Common myeloid progenitor, CD34-positive (primary cell): ENCODE results near the gene PRRC2C.

ENCODE experiments used
- CTCF ChIA-PET: fragments of 350-600 bp; sonication (Branson Sonifier 250); formaldehyde crosslinking; loops from one replicate; lab custom pipeline; 2021; ENCODE audit warnings: antibody characterized with exemption; lab: Charles Lee
- POLR2A ChIA-PET: fragments of 350-600 bp; sonication (Branson Sonifier 250); formaldehyde crosslinking; loops from one replicate; lab custom pipeline; 2021; ENCODE audit warnings: antibody characterized with exemption; lab: Charles Lee
- DNase-seq, 3 donors: peaks; one replicate each; pipeline versions ENCODE4 v3.0.0 to v3.0.0-alpha.2; 2013
- H3K27ac ChIP-seq, 2 experiments: 1 replicate in 1 of 2; 2 replicates in 1 of 2; pipeline ENCODE4 v1.7.0; 2013; ENCODE audit warnings: inconsistent platforms in 2 of 2, low read length in 2 of 2, mild to moderate bottlenecking in 2 of 2, low read depth in 1 of 2, moderate library complexity in 1 of 2; ENCODE audit not compliant: severe bottlenecking in 2 of 2, insufficient read depth in 1 of 2, poor library complexity in 1 of 2
- H3K27me3 ChIP-seq, 5 experiments: replicated peaks in 2 of 5; 1 replicate in 3 of 5; 2 replicates in 2 of 5; pipeline versions ENCODE4 v1.6.1 to v1.7.0; 2013; ENCODE audit warnings: low read length in 4 of 5, mild to moderate bottlenecking in 2 of 5, moderate library complexity in 2 of 5, inconsistent platforms in 1 of 5; ENCODE audit not compliant: insufficient read depth in 5 of 5, control insufficient read depth in 4 of 5
- H3K36me3 ChIP-seq, 4 experiments: 1 replicate in 2 of 4; 2 replicates in 2 of 4; pipeline versions ENCODE4 v1.6.1 to v1.7.0; 2013; ENCODE audit warnings: low read length in 3 of 4, control low read depth in 1 of 4, mild to moderate bottlenecking in 1 of 4; ENCODE audit not compliant: control insufficient read depth in 4 of 4, insufficient read depth in 4 of 4
- H3K4me1 ChIP-seq, 4 experiments: 1 replicate in 3 of 4; 2 replicates in 1 of 4; pipeline versions ENCODE4 v1.6.1 to v1.7.1; 2013; ENCODE audit warnings: low read length in 3 of 4, mild to moderate bottlenecking in 3 of 4, control low read depth in 1 of 4, inconsistent platforms in 1 of 4, moderate library complexity in 1 of 4; ENCODE audit not compliant: control insufficient read depth in 4 of 4, insufficient read depth in 4 of 4; ENCODE audit errors: control extremely low read depth in 1 of 4
- H3K4me3 ChIP-seq, 7 experiments: 1 replicate in 4 of 7; 2 replicates in 3 of 7; pipeline versions ENCODE4 v1.5.1 to v1.7.0; 2013; ENCODE audit warnings: mild to moderate bottlenecking in 7 of 7, low read length in 6 of 7, moderate library complexity in 6 of 7, inconsistent platforms in 2 of 7, low read depth in 2 of 7, control low read depth in 1 of 7; ENCODE audit not compliant: insufficient read depth in 4 of 7, control insufficient read depth in 1 of 7; ENCODE audit errors: extremely low read depth in 1 of 7
- H3K9me3 ChIP-seq, 5 experiments: 1 replicate in 4 of 5; 2 replicates in 1 of 5; pipeline versions ENCODE4 v1.6.1 to v1.7.1; 2013; ENCODE audit warnings: low read length in 4 of 5, mild to moderate bottlenecking in 2 of 5, inconsistent platforms in 1 of 5, low read depth in 1 of 5, moderate library complexity in 1 of 5; ENCODE audit not compliant: control insufficient read depth in 4 of 5, insufficient read depth in 2 of 5; ENCODE audit errors: control extremely low read depth in 1 of 5
- WGBS: methylation state at CpG from one replicate; pipeline ENCODE4 v1.1.5; 2013; ENCODE audit not compliant: insufficient coverage; 5-methylcytosine and 5-hydroxymethylcytosine counted together

Gene PRRC2C

DNA sequence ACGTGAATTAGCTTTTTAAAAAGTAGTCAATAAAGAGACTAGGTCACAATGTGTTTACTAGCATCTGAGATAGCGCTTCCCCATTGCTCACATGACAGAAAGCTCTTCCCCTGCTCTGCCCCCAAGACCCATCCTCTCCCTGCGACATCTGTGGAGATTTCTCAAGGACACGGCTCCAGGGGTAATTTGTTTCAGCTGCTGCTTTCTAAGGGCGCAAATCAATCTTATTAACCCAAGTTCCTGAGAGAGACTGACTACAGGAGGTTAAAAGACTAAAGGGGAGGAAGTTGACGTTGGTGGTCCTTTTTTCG lies 136.8 kb downstream of the PRRC2C start, which contains the start of gene MYOCOS:
TSS of gene MYOCOS (plus strand) at position 92 of the 311 bp plus-strand sequence. CDS start 1,641 bp downstream, outside the sequence.
- H3K27me3 ChIP-seq: no peaks in the 10 kb centered on the region
- no peaks in the 10 kb centered on the region for H3K9me3 ChIP-seq
- 91% methylated on average over 7 of the region's 7 CpGs for WGBS
- H3K27ac ChIP-seq: no peak within 1 kb of the TSS
- CTCF ChIA-PET: interaction anchor here (1.1 kb wide), 1 partner anchor 24 kb away, joined by 3 read pairs; no protein-coding TSS in a partner anchor
- no peaks in the 10 kb centered on the region for H3K4me1 ChIP-seq
- DNase-seq: no peak
- no peak within 1 kb of the TSS for H3K4me3 ChIP-seq
- no peaks in the 10 kb centered on the region for H3K36me3 ChIP-seq
- POLR2A ChIA-PET: no interaction called here

DNA sequence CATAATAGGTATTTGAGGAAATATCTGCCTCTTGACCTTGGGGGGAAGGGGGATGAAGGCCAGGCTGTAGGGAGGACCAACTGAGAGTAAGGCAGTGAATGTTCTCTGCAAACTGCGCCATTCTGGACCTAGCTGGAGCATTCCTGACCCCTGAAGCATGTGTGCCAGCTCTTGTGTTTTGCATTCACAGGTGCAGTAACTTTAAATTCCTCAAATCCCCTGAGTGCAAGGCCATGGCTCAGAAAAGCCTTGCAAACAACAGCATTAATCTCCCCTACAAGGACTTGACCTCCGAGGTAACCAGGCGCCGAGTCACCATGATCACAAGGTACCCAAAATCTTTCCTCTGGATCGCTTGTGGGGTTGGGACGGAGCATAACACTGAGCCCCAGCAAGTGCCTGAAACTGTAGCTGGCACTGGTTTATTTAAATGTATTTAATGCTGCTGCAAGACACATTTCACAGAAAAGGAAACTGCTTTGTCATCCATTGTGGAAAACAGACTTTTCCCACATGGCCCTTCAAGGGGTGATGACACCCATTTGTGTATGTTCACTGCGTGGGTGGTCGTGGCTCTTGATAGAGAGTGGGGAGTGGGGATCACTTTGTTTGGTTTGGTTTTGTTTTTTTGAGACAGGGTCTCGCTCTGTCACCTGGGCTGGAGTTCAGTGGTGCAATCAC lies 138.5 kb downstream of the PRRC2C start:
- CTCF ChIA-PET: interaction anchor here (1.2 kb wide), 1 partner anchor 21 kb away, joined by 3 read pairs; no protein-coding TSS in a partner anchor

GRCh38 chr1:171625225-171625624 lies 139.9 kb downstream of the PRRC2C start:
- CTCF ChIA-PET: no interaction called here
- Histone ChIP-seq H3K4me3 (no peak overlapping the region), H3K4me1 (no peaks in the 10 kb centered on the region), H3K36me3 (no peaks in the 10 kb centered on the region), H3K9me3 (no peaks in the 10 kb centered on the region), H3K27ac (no peak overlapping the region), H3K27me3 (no peaks in the 10 kb centered on the region)
- DNase-seq: no peak
- POLR2A ChIA-PET: no interaction called here
- no CpG with 5 or more reads among the region's 1 CpG for WGBS

More for the DNA sequence above, 138.5 kb downstream of the PRRC2C start:
- 94% methylated on average over 6 of the region's 9 CpGs for WGBS
- H3K9me3 ChIP-seq: no peaks in the 10 kb centered on the region
- DNase-seq: no peak
- POLR2A ChIA-PET: no interaction called here
- H3K27ac ChIP-seq: no peak overlapping the region
- no peaks in the 10 kb centered on the region for H3K4me1 ChIP-seq
- no peaks in the 10 kb centered on the region for H3K27me3 ChIP-seq
- no peak overlapping the region for H3K4me3 ChIP-seq
- no peaks in the 10 kb centered on the region for H3K36me3 ChIP-seq

- no peak overlapping the region for H3K4me3 ChIP-seq
- DNase-seq: no peak
- CTCF ChIA-PET: no interaction called here
- WGBS: 50% methylated on average over 2 of the region's 5 CpGs
- no peaks in the 10 kb centered on the region for H3K27me3 ChIP-seq
- H3K27ac ChIP-seq: no peak overlapping the region
- POLR2A ChIA-PET: no interaction called here
- H3K9me3 ChIP-seq: no peaks in the 10 kb centered on the region
- no peaks in the 10 kb centered on the region for H3K36me3 ChIP-seq
- no peaks in the 10 kb centered on the region for H3K4me1 ChIP-seq
These were observed 141.7 kb downstream of the PRRC2C start for GRCh38 chr1:171627020-171627419.

DNA sequence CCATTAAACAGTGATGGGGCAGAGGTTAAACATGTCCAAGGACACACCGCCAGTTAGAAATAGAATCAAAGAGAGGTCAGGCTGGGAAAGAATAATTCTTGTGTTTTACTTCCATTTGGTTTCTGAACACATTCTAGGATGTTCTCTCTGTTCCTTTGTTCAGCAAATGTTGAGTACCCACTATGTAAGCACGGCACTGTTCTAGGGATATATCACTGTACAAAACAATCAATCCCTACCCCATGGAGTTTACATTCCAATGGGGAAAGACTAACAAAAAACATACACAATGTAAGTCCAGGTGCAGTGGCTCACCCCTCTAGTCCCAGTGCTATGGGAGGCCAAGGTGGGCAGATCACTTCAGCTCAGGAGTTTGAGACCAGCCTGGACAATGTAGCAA lies 142.9 kb downstream of the PRRC2C start:
- Histone ChIP-seq H3K27ac (no peak overlapping the region), H3K4me1 (no peaks in the 10 kb centered on the region), H3K4me3 (no peak overlapping the region), H3K27me3 (no peaks in the 10 kb centered on the region), H3K9me3 (no peaks in the 10 kb centered on the region), H3K36me3 (no peaks in the 10 kb centered on the region)
- DNase-seq: no peak
- WGBS: 100% methylated on average over 1 of the region's 2 CpGs
- POLR2A ChIA-PET: no interaction called here
- CTCF ChIA-PET: no interaction called here

DNA sequence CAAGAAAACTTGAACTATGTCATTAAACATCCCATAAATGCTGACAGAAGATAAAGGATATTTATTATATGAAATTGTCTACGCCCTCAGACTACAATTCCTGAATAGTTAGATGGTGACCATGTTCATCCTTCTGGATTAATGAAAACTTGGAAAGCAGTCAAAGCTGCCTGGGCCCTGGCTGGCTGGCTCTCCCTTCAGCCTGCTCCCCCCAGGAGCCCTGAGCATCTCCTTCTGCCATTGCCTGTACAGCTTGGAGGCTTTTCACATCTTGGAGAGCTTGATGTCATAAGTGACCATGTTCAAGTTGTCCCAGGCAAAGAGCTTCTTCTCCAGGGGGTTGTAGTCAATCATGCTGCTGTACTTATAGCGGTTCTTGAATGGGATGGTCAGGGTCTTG lies 150.3 kb downstream of the PRRC2C start:
- CTCF ChIA-PET: interaction anchor here (2.6 kb wide), 1 partner anchor 9 kb away, joined by 11 read pairs; no protein-coding TSS in a partner anchor
- Histone ChIP-seq H3K4me1 (no peaks in the 10 kb centered on the region), H3K27ac (no peak overlapping the region), H3K27me3 (no peaks in the 10 kb centered on the region), H3K9me3 (no peaks in the 10 kb centered on the region), H3K36me3 (no peaks in the 10 kb centered on the region), H3K4me3 (no peak overlapping the region)
- no CpG with 5 or more reads among the region's 2 CpGs for WGBS
- POLR2A ChIA-PET: no interaction called here
- no peak for DNase-seq

GRCh38 chr1:171636141-171636540 lies 150.8 kb downstream of the PRRC2C start:
- H3K36me3 ChIP-seq: no peaks in the 10 kb centered on the region
- no peak overlapping the region for H3K27ac ChIP-seq
- H3K4me3 ChIP-seq: no peak overlapping the region
- H3K27me3 ChIP-seq: no peaks in the 10 kb centered on the region
- no peaks in the 10 kb centered on the region for H3K9me3 ChIP-seq
- no peak for DNase-seq
- CTCF ChIA-PET: interaction anchor here (2.6 kb wide), 1 partner anchor 9 kb away, joined by 11 read pairs; no protein-coding TSS in a partner anchor
- H3K4me1 ChIP-seq: no peaks in the 10 kb centered on the region
- WGBS: 87% methylated on average over 11 of the region's 11 CpGs
- POLR2A ChIA-PET: no interaction called here
